K562 (cell line): ENCODE measurements around the gene ERVMER34-1. TPM values are rescaled to one million over a fixed set of nuclear protein-coding genes. Genes with fewer than 3 reads are reported as not detected.

ENCODE experiments used
- BRD9 ChIP-seq: fragments of 450-650 bp; IDR thresholded peaks from 2 replicates; pipeline ENCODE4 v1.6.1; 2018; ENCODE audit warnings: low read depth; ENCODE audit not compliant: partially characterized antibody
- NFIC ChIP-seq: fragments of 450-650 bp; IDR thresholded peaks from 2 replicates; pipeline ENCODE4 v1.6.1; 2017; ENCODE audit warnings: mild to moderate bottlenecking, inconsistent platforms
- PHB ChIP-seq: fragments of 250-450 bp; sonication (Bioruptor Pico); IDR thresholded peaks from 2 replicates; pipeline ENCODE4 v1.5.0; 2021
- RFX5 ChIP-seq: IDR thresholded peaks from 2 replicates; pipeline ENCODE4 v1.6.1; 2011; ENCODE audit warnings: low read depth, mild to moderate bottlenecking, improper control_type of control experiment, low read length
- SMARCB1 ChIP-seq: IDR thresholded peaks from 2 replicates; pipeline ENCODE4 v1.6.1; 2011; ENCODE audit warnings: improper control_type of control experiment, low read depth; ENCODE audit not compliant: insufficient read length
- ZNF277 ChIP-seq: fragments of 250-450 bp; sonication (Bioruptor Pico); IDR thresholded peaks from 2 replicates; pipeline ENCODE4 v1.8.0; 2022; ENCODE audit warnings: inconsistent platforms, mild to moderate bottlenecking, moderate library complexity, borderline replicate concordance
- ZNF717 ChIP-seq: fragments of 250-450 bp; sonication (Bioruptor Pico); IDR thresholded peaks from 2 replicates; pipeline ENCODE4 v1.5.0; 2021
- microRNA-seq: library from miRNA; unstranded; fragments of <30 nt; microRNA quantifications from one replicate; pipeline ENCODE4, GENCODE V29; 2018; ENCODE audit warnings: borderline microRNAs expressed
- polyA plus RNA-seq, 8 experiments: library from polyadenylated mRNA; depleted of rRNA in 4 of 8; stranded (reverse) in 5 of 8; unstranded in 3 of 8; fragments of >200 nt; fragmentation: Nextera tagmentation in 2 of 8; fragmentation: Illumina TruSeq in 1 of 8; extraction: Ambion mirVana in 2 of 8; extraction: Trizol in 1 of 8; gene quantifications; 2 replicates each; pipeline versions ENCODE4 v1.2.1 to v1.2.3, GENCODE V29; 2011 to 2014; ENCODE audit warnings: inconsistent platforms in 1 of 8, missing spikeins in 1 of 8
- small RNA-seq: library from RNA; depleted of rRNA; stranded (forward); fragments of <200 nt; gene quantifications from one replicate; pipeline ENCODE3, GENCODE V24; 2014
- total RNA-seq, 7 experiments: library from RNA; depleted of rRNA in 6 of 7; stranded (reverse); fragments of >200 nt in 6 of 7; fragmentation: Illumina TruSeq in 2 of 7; extraction: Trizol in 2 of 7; gene quantifications; 2 replicates each; pipeline versions ENCODE4 v1.2.1 to v1.2.3, GENCODE V29; 2011 to 2021; ENCODE audit warnings: low replicate concordance in 1 of 7
- TF ChIP-seq, protein P1 (sequence below): fragments of 250-450 bp; sonication (Bioruptor Pico); IDR thresholded peaks from 2 replicates; pipeline ENCODE4 v1.5.0; 2021
- TF ChIP-seq, protein P2 (sequence below): fragments of 450-650 bp; formaldehyde crosslinking; IDR thresholded peaks from 2 replicates; pipeline ENCODE4 v1.4.0; 2022; ENCODE audit warnings: missing genetic modification characterization
- TF ChIP-seq, protein P3 (sequence below), 2 experiments: fragments of 450-650 bp; IDR thresholded peaks; 2 replicates each; pipeline ENCODE4 v1.6.1; 2018; ENCODE audit warnings: mild to moderate bottlenecking in 2 of 2, low read depth in 1 of 2; ENCODE audit not compliant: partially characterized antibody in 2 of 2

The ERVMER34-1 gene
- total and polyA plus RNA-seq, 9 of the 15 experiments (the other 6 are each of a cell fraction or from before 2014, with no cell fraction given), result 0.04 to 0.57 (median 0.25) TPM

GRCh38 chr4:52693492-52693891, 57.7 kb downstream of the ERVMER34-1 start (continued):
- TF ChIP-seq PHB (no peak), NFIC (no peak), BRD9 (no peak), SMARCB1 (no peak), ZNF277 (CRISPR knock-in tag) (no peak), ZNF717 (no peak), RFX5 (no peak)
- TF ChIP-seq, protein P1, sequence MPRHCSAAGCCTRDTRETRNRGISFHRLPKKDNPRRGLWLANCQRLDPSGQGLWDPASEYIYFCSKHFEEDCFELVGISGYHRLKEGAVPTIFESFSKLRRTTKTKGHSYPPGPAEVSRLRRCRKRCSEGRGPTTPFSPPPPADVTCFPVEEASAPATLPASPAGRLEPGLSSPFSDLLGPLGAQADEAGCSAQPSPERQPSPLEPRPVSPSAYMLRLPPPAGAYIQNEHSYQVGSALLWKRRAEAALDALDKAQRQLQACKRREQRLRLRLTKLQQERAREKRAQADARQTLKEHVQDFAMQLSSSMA (CRISPR knock-in tag), result no peak
- TF ChIP-seq, protein P2, sequence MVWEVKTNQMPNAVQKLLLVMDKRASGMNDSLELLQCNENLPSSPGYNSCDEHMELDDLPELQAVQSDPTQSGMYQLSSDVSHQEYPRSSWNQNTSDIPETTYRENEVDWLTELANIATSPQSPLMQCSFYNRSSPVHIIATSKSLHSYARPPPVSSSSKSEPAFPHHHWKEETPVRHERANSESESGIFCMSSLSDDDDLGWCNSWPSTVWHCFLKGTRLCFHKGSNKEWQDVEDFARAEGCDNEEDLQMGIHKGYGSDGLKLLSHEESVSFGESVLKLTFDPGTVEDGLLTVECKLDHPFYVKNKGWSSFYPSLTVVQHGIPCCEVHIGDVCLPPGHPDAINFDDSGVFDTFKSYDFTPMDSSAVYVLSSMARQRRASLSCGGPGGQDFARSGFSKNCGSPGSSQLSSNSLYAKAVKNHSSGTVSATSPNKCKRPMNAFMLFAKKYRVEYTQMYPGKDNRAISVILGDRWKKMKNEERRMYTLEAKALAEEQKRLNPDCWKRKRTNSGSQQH, result no peak
- TF ChIP-seq, protein P3, sequence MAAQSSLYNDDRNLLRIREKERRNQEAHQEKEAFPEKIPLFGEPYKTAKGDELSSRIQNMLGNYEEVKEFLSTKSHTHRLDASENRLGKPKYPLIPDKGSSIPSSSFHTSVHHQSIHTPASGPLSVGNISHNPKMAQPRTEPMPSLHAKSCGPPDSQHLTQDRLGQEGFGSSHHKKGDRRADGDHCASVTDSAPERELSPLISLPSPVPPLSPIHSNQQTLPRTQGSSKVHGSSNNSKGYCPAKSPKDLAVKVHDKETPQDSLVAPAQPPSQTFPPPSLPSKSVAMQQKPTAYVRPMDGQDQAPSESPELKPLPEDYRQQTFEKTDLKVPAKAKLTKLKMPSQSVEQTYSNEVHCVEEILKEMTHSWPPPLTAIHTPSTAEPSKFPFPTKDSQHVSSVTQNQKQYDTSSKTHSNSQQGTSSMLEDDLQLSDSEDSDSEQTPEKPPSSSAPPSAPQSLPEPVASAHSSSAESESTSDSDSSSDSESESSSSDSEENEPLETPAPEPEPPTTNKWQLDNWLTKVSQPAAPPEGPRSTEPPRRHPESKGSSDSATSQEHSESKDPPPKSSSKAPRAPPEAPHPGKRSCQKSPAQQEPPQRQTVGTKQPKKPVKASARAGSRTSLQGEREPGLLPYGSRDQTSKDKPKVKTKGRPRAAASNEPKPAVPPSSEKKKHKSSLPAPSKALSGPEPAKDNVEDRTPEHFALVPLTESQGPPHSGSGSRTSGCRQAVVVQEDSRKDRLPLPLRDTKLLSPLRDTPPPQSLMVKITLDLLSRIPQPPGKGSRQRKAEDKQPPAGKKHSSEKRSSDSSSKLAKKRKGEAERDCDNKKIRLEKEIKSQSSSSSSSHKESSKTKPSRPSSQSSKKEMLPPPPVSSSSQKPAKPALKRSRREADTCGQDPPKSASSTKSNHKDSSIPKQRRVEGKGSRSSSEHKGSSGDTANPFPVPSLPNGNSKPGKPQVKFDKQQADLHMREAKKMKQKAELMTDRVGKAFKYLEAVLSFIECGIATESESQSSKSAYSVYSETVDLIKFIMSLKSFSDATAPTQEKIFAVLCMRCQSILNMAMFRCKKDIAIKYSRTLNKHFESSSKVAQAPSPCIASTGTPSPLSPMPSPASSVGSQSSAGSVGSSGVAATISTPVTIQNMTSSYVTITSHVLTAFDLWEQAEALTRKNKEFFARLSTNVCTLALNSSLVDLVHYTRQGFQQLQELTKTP (IDR thresholded peaks at IDR 0.05; ENCODE audit: low read depth in 1 of 2, partially characterized antibody in 2 of 2), result no peak
- TF ChIP-seq, all 486 proteins: peak for 0

Small RNAs within 50 kb of the gene (microRNA-seq; reads per million reads assigned to microRNA genes)
- 1.3 reads per million, percentile 14 among the genes with 10 or more reads in this experiment for gene MIR4449

Small RNAs within 50 kb of the gene (small RNA-seq; reads per million reads assigned to genes)
- gene MIR4449, result 5.2 reads per million, percentile 93 among the genes with 10 or more reads in this experiment
- gene RF00019, result not detected
- not detected for gene RF00568
- gene SNORA26, result 83.9 reads per million, percentile 98 among the genes with 10 or more reads in this experiment

Other genes starting within 250 kb of the ERVMER34-1 start
- gene USP46, start 92.1 kb downstream of the ERVMER34-1 start, total RNA-seq (2014; rRNA removed), result 2.9 and 3.8 TPM in 2 replicates
- 11.2 and 11.7 TPM in 2 replicates for gene USP46, start 92.1 kb downstream of the ERVMER34-1 start, total RNA-seq (2014; rRNA removed; fragmentation: Illumina TruSeq; extraction: Trizol)
- 8.4 and 8.8 TPM in 2 replicates for gene USP46, start 92.1 kb downstream of the ERVMER34-1 start, total RNA-seq (2015; rRNA removed; fragmentation: Illumina TruSeq; extraction: Trizol)
- gene USP46, start 92.1 kb downstream of the ERVMER34-1 start, total RNA-seq (2021), result 11.2 and 11.7 TPM in 2 replicates
- gene USP46, start 92.1 kb downstream of the ERVMER34-1 start, polyA plus RNA-seq (2011; rRNA removed), result 9.7 and 11.0 TPM in 2 replicates
- 8.4 and 9.5 TPM in 2 replicates for gene USP46, start 92.1 kb downstream of the ERVMER34-1 start, polyA plus RNA-seq (2014; fragmentation: Illumina TruSeq; extraction: Trizol)
- 1 to 10 TPM; 3.0 to 3.4 TPM for gene USP46, start 92.1 kb downstream of the ERVMER34-1 start, polyA plus RNA-seq (2014; fragmentation: Nextera tagmentation; extraction: Ambion mirVana)
- 5.2 and 6.7 TPM in 2 replicates for gene USP46, start 92.1 kb downstream of the ERVMER34-1 start, polyA plus RNA-seq (2014; rRNA removed)
- 0.49 and 1.5 TPM in 2 replicates for gene RASL11B, start 110.9 kb upstream of the ERVMER34-1 start, total RNA-seq (2014; rRNA removed)
- 0.51 and 0.80 TPM in 2 replicates for gene RASL11B, start 110.9 kb upstream of the ERVMER34-1 start, total RNA-seq (2014; rRNA removed; fragmentation: Illumina TruSeq; extraction: Trizol)
- gene RASL11B, start 110.9 kb upstream of the ERVMER34-1 start, total RNA-seq (2015; rRNA removed; fragmentation: Illumina TruSeq; extraction: Trizol), result 0.29 and 0.38 TPM in 2 replicates
- gene RASL11B, start 110.9 kb upstream of the ERVMER34-1 start, total RNA-seq (2021), result 0.53 and 0.56 TPM in 2 replicates
- 0.68 and 1.4 TPM in 2 replicates for gene RASL11B, start 110.9 kb upstream of the ERVMER34-1 start, polyA plus RNA-seq (2011; rRNA removed)
- 0.47 and 0.56 TPM in 2 replicates for gene RASL11B, start 110.9 kb upstream of the ERVMER34-1 start, polyA plus RNA-seq (2014; fragmentation: Illumina TruSeq; extraction: Trizol)
- under 1 TPM; 0.24 to 0.27 TPM for gene RASL11B, start 110.9 kb upstream of the ERVMER34-1 start, polyA plus RNA-seq (2014; fragmentation: Nextera tagmentation; extraction: Ambion mirVana)
- 0.13 and 0.50 TPM in 2 replicates for gene RASL11B, start 110.9 kb upstream of the ERVMER34-1 start, polyA plus RNA-seq (2014; rRNA removed)